ENCODE data around the gene STARD7. TPM values are rescaled to one million over a fixed set of nuclear protein-coding genes. Genes with fewer than 3 reads are reported as not detected.

Gene STARD7
- total RNA-seq, 6 experiments from 2014 or later, result 167 to 195 (median 180) TPM

DNA sequence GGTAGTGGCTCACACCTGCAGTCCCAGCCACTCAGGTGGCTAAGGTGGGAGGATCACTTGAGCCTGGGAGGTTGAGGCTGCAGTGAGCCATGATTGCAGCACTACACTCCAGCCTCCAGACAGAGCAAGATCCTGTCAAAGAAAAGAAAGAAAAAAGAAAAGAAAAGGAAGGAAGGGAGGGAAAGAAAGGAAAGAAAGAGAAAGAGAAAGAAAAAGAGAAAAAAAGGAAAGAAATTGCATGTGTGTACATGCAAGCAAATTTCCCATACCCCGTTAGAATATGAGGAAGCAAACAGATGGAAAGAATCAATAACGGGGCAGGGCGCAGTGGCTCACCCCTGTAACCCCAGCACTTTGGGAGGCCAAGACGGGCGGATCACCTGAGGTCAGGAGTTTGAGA, 39.3 kb upstream of the STARD7 start:
- TF ChIP-seq, protein P1, sequence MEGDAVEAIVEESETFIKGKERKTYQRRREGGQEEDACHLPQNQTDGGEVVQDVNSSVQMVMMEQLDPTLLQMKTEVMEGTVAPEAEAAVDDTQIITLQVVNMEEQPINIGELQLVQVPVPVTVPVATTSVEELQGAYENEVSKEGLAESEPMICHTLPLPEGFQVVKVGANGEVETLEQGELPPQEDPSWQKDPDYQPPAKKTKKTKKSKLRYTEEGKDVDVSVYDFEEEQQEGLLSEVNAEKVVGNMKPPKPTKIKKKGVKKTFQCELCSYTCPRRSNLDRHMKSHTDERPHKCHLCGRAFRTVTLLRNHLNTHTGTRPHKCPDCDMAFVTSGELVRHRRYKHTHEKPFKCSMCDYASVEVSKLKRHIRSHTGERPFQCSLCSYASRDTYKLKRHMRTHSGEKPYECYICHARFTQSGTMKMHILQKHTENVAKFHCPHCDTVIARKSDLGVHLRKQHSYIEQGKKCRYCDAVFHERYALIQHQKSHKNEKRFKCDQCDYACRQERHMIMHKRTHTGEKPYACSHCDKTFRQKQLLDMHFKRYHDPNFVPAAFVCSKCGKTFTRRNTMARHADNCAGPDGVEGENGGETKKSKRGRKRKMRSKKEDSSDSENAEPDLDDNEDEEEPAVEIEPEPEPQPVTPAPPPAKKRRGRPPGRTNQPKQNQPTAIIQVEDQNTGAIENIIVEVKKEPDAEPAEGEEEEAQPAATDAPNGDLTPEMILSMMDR (IDR thresholded peaks at IDR 0.05), result no peak
- no peak for DNase-seq
- Mint-ChIP-seq H3K27me3 (ENCODE audit: insufficient read depth) (peaks cover 1% of the 10 kb centered on the region), H3K27ac (no peak overlapping the region), H3K4me3 (0 out of 2 replicates have a peak overlapping the region, but pooled peaks have one; percentile 31), H3K4me1 (ENCODE audit: low read depth) (peaks cover 73% of the 10 kb centered on the region), H3K9me3 (peaks cover 7% of the 10 kb centered on the region), H3K36me3 (ENCODE audit: low read depth) (peaks cover 31% of the 10 kb centered on the region)

DNA sequence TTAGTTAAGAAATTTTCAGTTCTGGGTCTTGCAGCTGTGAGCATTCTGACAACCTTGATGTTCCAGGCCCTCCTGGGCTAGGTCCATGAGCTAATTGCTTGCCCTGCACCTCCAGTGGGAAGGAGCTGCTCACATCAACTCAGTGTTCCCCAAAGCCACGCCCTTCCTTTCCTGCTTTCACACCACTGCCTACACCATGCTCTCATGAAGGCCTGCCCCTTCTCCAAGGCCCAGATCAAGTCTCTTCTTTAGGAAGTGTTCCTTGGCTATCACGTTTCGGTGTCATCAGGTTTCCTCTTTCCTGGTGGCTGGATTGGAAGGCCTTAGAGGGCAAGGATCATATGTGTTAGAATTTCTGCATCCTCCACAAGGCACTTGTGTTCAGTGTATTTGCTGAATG, 38.4 kb upstream of the STARD7 start:
- TF ChIP-seq, protein P1 (IDR thresholded peaks at IDR 0.05), result no peak
- Mint-ChIP-seq H3K4me1 (ENCODE audit: low read depth) (peaks cover 75% of the 10 kb centered on the region), H3K27me3 (ENCODE audit: insufficient read depth) (peaks cover 1% of the 10 kb centered on the region), H3K9me3 (peaks cover 7% of the 10 kb centered on the region), H3K27ac (peak overlapping the region; percentile 12; the same call in 1 of the 2 replicates), H3K4me3 (no peak overlapping the region), H3K36me3 (ENCODE audit: low read depth) (peaks cover 26% of the 10 kb centered on the region)
- DNase-seq, result no peak

DNA sequence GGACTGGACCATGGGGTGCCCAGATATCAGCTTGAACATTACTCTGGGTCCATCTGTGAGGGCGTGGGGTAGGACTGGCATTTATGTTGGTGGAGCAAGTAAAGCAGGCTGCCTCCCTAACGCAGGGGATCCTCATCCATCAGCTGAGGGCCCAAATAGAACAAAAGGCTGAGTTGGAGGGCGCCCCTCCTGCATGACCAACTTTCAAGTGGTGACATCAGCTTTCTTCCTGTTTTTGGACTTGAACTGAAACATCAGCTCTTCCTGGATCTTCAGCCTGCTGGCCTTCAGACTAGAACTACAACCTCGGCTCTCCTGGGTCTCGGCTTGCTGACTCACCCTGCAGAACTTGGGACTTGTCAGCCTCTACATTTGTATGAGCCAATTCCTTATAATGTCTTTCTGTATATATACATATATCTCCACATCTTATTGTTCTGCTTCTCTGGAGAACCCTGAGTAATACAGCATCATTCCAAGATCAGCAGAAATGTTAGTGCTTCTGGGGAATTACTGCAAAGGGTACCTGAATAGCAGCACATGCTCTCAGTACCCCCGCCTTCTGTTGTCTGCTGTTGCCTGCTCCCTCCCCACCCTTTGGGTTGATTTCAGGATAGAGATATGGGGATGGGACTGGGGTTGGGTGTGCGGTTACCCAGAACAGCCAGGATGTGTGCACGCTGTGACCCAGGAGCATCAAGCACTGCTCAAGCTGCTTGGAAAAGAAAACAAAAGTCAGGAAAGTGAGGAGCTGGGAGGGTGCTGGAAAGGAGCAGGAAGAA, 37.2 kb upstream of the STARD7 start:
- Mint-ChIP-seq H3K4me3 (peak overlapping the region; percentile 12; the same call in 1 of the 2 replicates), H3K27ac (peak overlapping the region; percentile 53), H3K36me3 (ENCODE audit: low read depth) (peaks cover 24% of the 10 kb centered on the region), H3K4me1 (ENCODE audit: low read depth) (peaks cover 75% of the 10 kb centered on the region), H3K27me3 (ENCODE audit: insufficient read depth) (peaks cover 1% of the 10 kb centered on the region), H3K9me3 (peaks cover 7% of the 10 kb centered on the region)
- peak; percentile 46 for DNase-seq
- TF ChIP-seq, protein P1 (IDR thresholded peaks at IDR 0.05), result no peak

DNA sequence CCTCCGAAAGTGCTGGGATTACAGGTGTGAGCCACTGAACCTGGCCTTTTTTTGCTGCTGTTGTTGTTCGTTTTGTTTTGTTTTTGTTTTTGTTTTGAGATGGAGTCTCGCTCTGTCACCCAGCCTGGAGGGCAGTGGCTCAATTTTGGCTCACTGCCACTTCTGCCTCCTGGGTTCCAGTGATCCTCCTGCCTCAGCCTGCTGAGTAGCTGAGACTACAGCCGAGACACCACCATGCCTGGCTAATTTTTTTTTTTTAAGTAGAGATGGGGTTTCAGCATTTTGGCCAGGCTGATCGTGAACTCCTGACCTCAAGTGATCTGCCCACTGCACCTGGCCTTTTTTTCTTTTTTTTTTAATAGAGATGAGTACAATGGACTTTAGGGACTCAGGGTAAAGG, 35.2 kb upstream of the STARD7 start:
- Mint-ChIP-seq H3K9me3 (peaks cover 7% of the 10 kb centered on the region), H3K36me3 (ENCODE audit: low read depth) (peaks cover 20% of the 10 kb centered on the region), H3K27ac (no peak overlapping the region), H3K27me3 (ENCODE audit: insufficient read depth) (peaks cover 1% of the 10 kb centered on the region), H3K4me3 (no peak overlapping the region), H3K4me1 (ENCODE audit: low read depth) (peaks cover 59% of the 10 kb centered on the region)
- TF ChIP-seq, protein P1 (IDR thresholded peaks at IDR 0.05), result no peak
- DNase-seq, result no peak

DNA sequence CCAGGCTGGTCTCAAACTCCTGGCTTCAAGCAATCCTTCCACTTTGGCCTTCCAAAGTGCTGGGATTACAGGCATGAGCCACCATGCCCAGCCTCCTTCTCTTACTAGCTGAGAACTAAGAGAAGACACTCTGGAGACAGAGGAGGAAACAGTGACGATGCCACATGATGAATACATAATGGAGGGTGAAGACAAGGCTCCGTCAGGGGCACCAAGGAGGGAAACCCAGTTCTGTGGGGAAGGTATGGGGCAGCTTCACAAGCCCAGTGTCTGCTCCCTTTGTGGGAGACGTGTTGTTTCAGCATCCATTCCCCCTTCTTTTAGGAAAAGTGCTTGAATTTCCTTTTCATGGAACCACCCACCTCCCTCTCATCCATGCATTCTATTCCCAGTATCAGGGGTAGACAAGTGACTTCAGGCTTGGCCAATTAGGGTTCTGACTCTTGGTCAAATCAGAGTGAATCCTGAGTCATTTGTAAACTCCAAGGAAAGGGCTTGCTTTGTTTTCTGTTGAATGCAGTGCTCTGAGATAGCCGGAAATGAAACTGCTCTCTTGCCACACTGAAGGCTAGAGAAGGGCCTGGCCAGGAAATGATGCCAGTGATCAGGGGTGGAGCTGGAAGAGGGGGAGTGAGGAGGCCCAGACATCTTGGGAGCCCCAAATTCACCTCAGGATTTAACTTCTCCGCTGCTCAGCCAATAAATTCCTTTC, 33.4 kb upstream of the STARD7 start:
- Mint-ChIP-seq H3K36me3 (ENCODE audit: low read depth) (peaks cover 19% of the 10 kb centered on the region), H3K27ac (peak overlapping the region; percentile 89), H3K27me3 (ENCODE audit: insufficient read depth) (peaks cover 1% of the 10 kb centered on the region), H3K9me3 (peaks cover 7% of the 10 kb centered on the region), H3K4me3 (peak overlapping the region; percentile 67), H3K4me1 (ENCODE audit: low read depth) (peaks cover 48% of the 10 kb centered on the region)
- TF ChIP-seq, protein P1 (IDR thresholded peaks at IDR 0.05), result no peak
- peak; percentile 97 for DNase-seq
